Lower leg skin (tissue), 3 donors: Measurements from ENCODE around the gene RABL6.

Experiments used
- POLR2A ChIP-seq, 2 donors: fragments of 450-650 bp; IDR thresholded peaks; one replicate each; pipeline ENCODE4 v1.6.1; 2016 to 2017; ENCODE audit warnings: antibody characterized with exemption in 2 of 2, mild to moderate bottlenecking in 1 of 2, moderate library complexity in 1 of 2
- TF ChIP-seq, protein P1 (sequence below), 3 donors: fragments of 450-650 bp; IDR thresholded peaks; one replicate each; pipeline ENCODE4 v1.5.1; 2016; ENCODE audit warnings: antibody characterized with exemption in 3 of 3, mild to moderate bottlenecking in 3 of 3, moderate library complexity in 2 of 3

DNA sequence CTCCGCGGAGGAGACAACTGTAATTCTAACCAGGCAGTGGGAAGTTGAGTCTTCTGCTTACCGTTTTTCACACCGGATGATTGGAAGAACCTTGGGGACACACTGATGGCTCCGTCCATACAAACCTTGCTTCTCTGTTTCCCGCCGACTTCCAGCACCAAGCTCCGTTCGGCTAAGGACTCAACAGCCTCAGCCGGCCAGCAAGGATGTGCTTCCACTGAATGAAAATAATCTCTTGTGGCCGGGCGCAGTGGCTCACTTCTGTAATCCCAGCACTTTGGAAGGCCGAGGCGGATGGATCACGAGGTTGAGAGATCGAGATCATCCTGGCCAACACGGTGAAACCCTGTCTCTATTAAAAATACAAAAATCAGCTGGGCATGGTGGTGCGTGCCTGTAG lies 60.2 kb downstream of the RABL6 start:
- TF ChIP-seq POLR2A (IDR thresholded peaks at IDR 0.05) = no peak
- TF ChIP-seq, protein P1, sequence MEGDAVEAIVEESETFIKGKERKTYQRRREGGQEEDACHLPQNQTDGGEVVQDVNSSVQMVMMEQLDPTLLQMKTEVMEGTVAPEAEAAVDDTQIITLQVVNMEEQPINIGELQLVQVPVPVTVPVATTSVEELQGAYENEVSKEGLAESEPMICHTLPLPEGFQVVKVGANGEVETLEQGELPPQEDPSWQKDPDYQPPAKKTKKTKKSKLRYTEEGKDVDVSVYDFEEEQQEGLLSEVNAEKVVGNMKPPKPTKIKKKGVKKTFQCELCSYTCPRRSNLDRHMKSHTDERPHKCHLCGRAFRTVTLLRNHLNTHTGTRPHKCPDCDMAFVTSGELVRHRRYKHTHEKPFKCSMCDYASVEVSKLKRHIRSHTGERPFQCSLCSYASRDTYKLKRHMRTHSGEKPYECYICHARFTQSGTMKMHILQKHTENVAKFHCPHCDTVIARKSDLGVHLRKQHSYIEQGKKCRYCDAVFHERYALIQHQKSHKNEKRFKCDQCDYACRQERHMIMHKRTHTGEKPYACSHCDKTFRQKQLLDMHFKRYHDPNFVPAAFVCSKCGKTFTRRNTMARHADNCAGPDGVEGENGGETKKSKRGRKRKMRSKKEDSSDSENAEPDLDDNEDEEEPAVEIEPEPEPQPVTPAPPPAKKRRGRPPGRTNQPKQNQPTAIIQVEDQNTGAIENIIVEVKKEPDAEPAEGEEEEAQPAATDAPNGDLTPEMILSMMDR (IDR thresholded peaks at IDR 0.05) = no peak
